Pancreas (tissue), 10 donors: ENCODE data around the gene CRK. TPM values are rescaled to one million over a fixed set of nuclear protein-coding genes. Genes with fewer than 3 reads are reported as not detected.
"Not testable (repeated sequence)": the region's sequence is repeated elsewhere in the genome, so short reads cannot be mapped to it uniquely, and the experiment has no call there.

Source experiments
- ATAC-seq, 4 donors: fragments of 200-7000 bp; cut with Tn5 transposase; one replicate each; pipeline versions ENCODE4 v1.8.0 to v1.9.1; 2020; ENCODE audit warnings: mild to moderate bottlenecking in 4 of 4, moderate library complexity in 4 of 4
- DNase-seq, 6 donors: peaks; one replicate each; pipeline ENCODE4 v3.0.0-alpha.2; 2020
- FAIRE-seq: peaks from 2 replicates; lab custom pipeline; 2012; peaks lifted over from hg19 to GRCh38; lab: Jason Lieb, UNC
- H3K27ac ChIP-seq, 4 donors: fragments of 200-600 bp; sonication (generic); 1 replicate in 3 of 4; 2 replicates in 1 of 4; pipeline versions ENCODE4 v1.5.0 to v1.8.0; 2020
- H3K27me3 ChIP-seq, 4 donors: fragments of 200-600 bp; one replicate each; pipeline ENCODE4 v1.8.0; 2021
- H3K36me3 ChIP-seq, 3 donors: fragments of 200-600 bp; sonication (generic) in 1 of 3; one replicate each; pipeline versions ENCODE4 v1.5.0 to v1.8.0; 2020 to 2021
- H3K4me1 ChIP-seq, 3 donors: fragments of 200-600 bp; one replicate each; pipeline ENCODE4 v1.8.0; 2021
- H3K4me3 ChIP-seq, 4 donors: fragments of 200-600 bp; sonication (generic) in 2 of 4; one replicate each; pipeline versions ENCODE4 v1.5.0 to v1.8.0; 2020 to 2021
- H3K9me3 ChIP-seq, 4 donors: fragments of 200-600 bp; one replicate each; pipeline ENCODE4 v1.8.0; 2021
- WGBS, 2 donors: extraction: QIAGEN DNeasy Blood & Tissue Kit; methylation state at CpG; one replicate each; pipeline ENCODE4 v1.1.7; 2013; 5-methylcytosine and 5-hydroxymethylcytosine counted together
- intact Hi-C, 3 donors: fragments of 100-400 bp; cut with DNase I; formaldehyde crosslinking; loops; one replicate each; pipeline versions ENCODE4 v1.11.1 to v1.14.2; 2022
- polyA plus RNA-seq, 2 donors: library from polyadenylated mRNA; stranded (reverse); fragments of 200-250 nt; gene quantifications; one replicate each; pipeline ENCODE4 v1.2.3, GENCODE V29; 2013
- total RNA-seq, 6 donors: library from RNA; stranded (reverse); fragmentation: NEBNext Ultra II Directional in 4 of 6; extraction: Animal tissue kit (Norgen Biotek cat#: 25700) in 4 of 6; gene quantifications; one replicate each; pipeline versions ENCODE4 v1.2.1 to v1.2.4, GENCODE V29; 2021 to 2023
- TF ChIP-seq, protein P1 (sequence below), 4 donors: fragments of 200-600 bp; sonication (generic) in 3 of 4; IDR thresholded peaks; one replicate each; pipeline versions ENCODE4 v1.5.0 to v1.8.0; 2021; ENCODE audit warnings: antibody characterized with exemption in 4 of 4
- donor health status: healthy with polysubstance abuse.
- donor health status: DM: no; HTN: no; CAD: no; lungs with moderate emphysema.
- donor health status: DM: no; HTN: no; CAD: no.
- donor health status: control.
- donor health status: control.
- donor health status: Bipolar disorder and iron deficiency.
- donor health status: DM: yes; HTN: yes; CAD: no.
- donor health status: DM: no; HTN: no; CAD: no.
- donor health status: DM: no; HTN: no; CAD: no.
- donor health status: DM: yes; HTN: yes; CAD: no.

Gene CRK
- total and polyA plus RNA-seq, 8 donors: 9.8 to 30.8 (median 18.5) TPM

DNA sequence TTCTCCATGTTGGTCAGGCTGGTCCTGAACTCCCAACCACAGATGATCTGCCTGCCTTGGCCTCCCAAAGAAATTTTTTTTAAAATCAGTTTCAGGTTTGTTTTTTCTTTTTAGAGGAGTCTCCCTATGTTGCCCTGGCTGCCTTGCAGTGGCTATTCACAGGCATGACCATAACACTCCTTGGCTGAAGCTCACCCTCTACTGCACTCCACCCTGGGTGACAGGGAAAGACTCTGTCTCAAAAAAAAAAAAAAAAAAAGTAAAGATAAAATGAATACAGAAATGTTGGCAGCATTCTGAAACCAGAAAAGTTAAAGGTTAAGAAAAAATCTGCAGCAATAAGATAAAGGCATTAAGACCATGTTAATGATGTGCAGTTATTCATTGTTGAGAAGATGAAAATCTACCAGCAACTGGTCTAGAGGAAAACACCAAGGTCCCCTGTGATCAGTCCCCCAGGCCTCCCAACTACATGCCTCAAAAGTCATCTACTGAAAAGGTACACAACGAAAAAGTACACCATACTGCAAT, 71.1 kb downstream of the CRK start:
- DNase-seq: no peak
- Histone ChIP-seq H3K9me3 (no peaks in the 10 kb centered on the region), H3K36me3 (no peaks in the 10 kb centered on the region), H3K27me3 (no peaks in the 10 kb centered on the region), H3K27ac (no peak overlapping the region), H3K4me1 (peaks cover 10 to 28% (median 19%) of the 10 kb centered on the region in 3 donors), H3K4me3 (no peak overlapping the region)
- intact Hi-C loops: no loop called here
- WGBS, 2 donors: 0 to 4% methylated on average over 1 of the region's 1 CpG
- TF ChIP-seq, protein P1, sequence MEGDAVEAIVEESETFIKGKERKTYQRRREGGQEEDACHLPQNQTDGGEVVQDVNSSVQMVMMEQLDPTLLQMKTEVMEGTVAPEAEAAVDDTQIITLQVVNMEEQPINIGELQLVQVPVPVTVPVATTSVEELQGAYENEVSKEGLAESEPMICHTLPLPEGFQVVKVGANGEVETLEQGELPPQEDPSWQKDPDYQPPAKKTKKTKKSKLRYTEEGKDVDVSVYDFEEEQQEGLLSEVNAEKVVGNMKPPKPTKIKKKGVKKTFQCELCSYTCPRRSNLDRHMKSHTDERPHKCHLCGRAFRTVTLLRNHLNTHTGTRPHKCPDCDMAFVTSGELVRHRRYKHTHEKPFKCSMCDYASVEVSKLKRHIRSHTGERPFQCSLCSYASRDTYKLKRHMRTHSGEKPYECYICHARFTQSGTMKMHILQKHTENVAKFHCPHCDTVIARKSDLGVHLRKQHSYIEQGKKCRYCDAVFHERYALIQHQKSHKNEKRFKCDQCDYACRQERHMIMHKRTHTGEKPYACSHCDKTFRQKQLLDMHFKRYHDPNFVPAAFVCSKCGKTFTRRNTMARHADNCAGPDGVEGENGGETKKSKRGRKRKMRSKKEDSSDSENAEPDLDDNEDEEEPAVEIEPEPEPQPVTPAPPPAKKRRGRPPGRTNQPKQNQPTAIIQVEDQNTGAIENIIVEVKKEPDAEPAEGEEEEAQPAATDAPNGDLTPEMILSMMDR (IDR thresholded peaks at IDR 0.05): no peak
- no peak for FAIRE-seq
- peak in 2 of 4 donors; percentile 27 to 30 for ATAC-seq

DNA sequence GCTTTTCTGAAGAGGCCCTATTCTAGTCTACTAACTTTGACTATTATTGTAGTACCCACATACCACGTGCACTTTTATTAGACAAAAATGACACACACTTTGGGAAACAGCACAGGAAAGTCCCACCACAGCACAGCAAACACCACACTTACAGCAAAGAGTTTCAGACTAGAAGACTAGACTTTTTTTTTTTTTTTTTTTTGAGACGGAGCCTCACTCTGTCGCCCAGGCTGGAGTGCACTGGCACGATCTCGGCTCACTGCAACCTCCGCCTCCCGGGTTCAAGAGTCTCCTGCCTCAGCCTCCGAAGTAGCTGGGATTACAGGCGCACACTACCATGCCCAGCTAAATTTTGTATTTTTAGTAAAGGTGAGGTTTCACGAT, 76.1 kb downstream of the CRK start:
- Histone ChIP-seq H3K4me1 (peaks cover 23 to 51% (median 38%) of the 10 kb centered on the region in 3 donors), H3K27ac (no peak overlapping the region), H3K9me3 (no peaks in the 10 kb centered on the region), H3K27me3 (no peaks in the 10 kb centered on the region), H3K36me3 (no peaks in the 10 kb centered on the region), H3K4me3 (no peak overlapping the region)
- 74 to 84% methylated on average over 10 of the region's 10 CpGs for WGBS, 2 donors
- FAIRE-seq (no peak), ATAC-seq (peak in 1 of 4 donors; percentile 30), DNase-seq (no peak)
- TF ChIP-seq, protein P1 (IDR thresholded peaks at IDR 0.05): no peak
- intact Hi-C loops: no loop called here

DNA sequence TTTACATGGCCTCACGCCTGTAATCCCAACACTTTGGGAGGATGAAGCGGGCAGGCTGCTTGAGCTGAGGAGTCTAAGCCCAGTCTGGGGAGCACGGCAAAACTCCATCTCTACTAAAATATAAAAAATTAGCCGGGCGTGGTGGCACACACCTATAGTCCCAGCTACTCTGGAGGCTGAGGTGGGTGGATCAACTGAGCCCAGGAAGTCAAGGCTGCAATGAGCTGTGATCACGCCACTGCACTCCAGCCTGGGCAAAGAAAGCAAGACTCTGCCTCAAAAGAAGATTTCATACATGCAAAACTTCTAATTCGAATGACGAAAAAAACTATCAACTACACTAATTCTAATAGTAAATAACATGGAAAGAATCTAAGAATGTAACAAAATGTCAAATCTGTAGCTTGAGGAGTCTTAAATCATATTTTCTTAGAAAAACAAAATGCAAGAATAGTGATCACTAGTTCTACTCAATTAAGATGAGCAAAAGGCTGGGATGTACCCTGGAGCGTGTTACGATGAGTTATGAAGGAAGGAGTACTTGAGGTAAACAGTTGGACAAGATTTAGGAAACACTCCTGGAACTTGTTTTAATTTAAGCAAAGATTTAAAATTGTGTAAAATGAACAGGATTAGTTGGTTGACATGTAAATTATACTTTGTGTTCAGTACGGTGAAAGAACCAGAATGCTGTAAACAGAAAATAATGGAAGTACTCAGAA, 76.7 kb downstream of the CRK start:
- intact Hi-C loops: no loop called here
- Histone ChIP-seq H3K4me3 (no peak overlapping the region), H3K9me3 (no peaks in the 10 kb centered on the region), H3K4me1 (peaks cover 28 to 55% (median 43%) of the 10 kb centered on the region in 3 donors), H3K36me3 (no peaks in the 10 kb centered on the region), H3K27me3 (no peaks in the 10 kb centered on the region), H3K27ac (no peak overlapping the region)
- ATAC-seq (no peak), FAIRE-seq (no peak), DNase-seq (no peak)
- TF ChIP-seq, protein P1 (IDR thresholded peaks at IDR 0.05): no peak
- 80% methylated on average over 11 of the region's 11 CpGs for WGBS, 2 donors

DNA sequence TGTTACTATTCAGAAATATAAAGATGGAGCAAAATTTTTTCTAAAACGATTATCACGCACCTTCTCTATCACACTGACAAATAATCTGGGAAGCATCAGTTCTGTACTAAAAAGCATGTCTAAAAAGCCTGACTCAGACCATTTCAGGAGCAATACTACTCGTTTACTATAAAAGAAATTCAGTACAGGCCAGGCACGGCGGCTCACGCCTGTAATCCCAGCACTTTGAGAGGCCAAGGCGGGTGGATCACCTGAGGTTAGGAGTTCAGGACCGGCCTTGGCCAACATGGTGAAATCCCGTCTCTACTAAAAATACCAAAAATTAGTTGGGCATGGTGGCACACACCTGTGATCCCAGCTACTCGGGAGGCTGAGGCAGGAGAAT, 77.6 kb downstream of the CRK start:
- not testable (repeated sequence) for H3K27ac ChIP-seq, FAIRE-seq, ATAC-seq

DNA sequence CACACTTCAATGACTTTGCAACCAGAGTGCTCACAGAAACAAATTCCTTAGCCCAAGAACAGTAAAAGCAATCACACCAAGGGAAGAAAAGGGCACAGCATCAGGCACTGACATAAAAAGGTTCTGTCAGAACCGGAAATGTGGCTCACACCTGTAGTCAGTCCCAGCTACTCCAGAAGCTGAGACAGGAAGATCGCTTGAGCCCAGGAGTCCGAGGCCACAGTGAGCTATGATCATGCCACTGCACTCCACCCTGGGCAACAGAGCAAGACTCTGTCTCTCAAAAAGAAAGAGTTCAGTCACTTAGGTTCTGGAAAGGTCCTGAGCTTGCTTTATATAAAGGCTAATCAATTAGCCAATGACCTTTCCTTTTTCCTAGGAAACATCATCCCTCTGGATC, 78.7 kb downstream of the CRK start:
- H3K9me3 ChIP-seq: no peaks in the 10 kb centered on the region
- H3K4me1 ChIP-seq: peaks cover 40 to 62% (median 45%) of the 10 kb centered on the region in 3 donors
- H3K4me3 ChIP-seq: no peak overlapping the region
- ATAC-seq (no peak), DNase-seq (no peak), FAIRE-seq (no peak)
- H3K27me3 ChIP-seq: no peaks in the 10 kb centered on the region
- TF ChIP-seq, protein P1 (IDR thresholded peaks at IDR 0.05): no peak
- 49 to 52% methylated on average over 3 of the region's 3 CpGs for WGBS, 2 donors
- H3K36me3 ChIP-seq: no peaks in the 10 kb centered on the region
- H3K27ac ChIP-seq: no peak overlapping the region
- intact Hi-C loops: no loop called here

More for the DNA sequence above, 77.6 kb downstream of the CRK start:
- H3K4me3 ChIP-seq, H3K36me3 ChIP-seq, H3K9me3 ChIP-seq, intact Hi-C loops, H3K27me3 ChIP-seq, DNase-seq: not testable (repeated sequence)
- WGBS, 2 donors: 80 to 81% methylated on average over 10 of the region's 10 CpGs
- H3K4me1 ChIP-seq: peaks cover 37 to 62% (median 45%) of the 10 kb centered on the region in 3 donors
